Stomach smooth muscle (tissue), 2 donors: Measurements from ENCODE around the gene VCY.
"Not testable (repeated sequence)": the region's sequence is repeated elsewhere in the genome, so short reads cannot be mapped to it uniquely, and the experiment has no call there.

ENCODE experiments used
- H3K27ac ChIP-seq: one replicate; pipeline ENCODE4 v1.7.0; 2013; ENCODE audit warnings: mild to moderate bottlenecking, low read length, inconsistent platforms
- H3K27me3 ChIP-seq, 2 donors: one replicate each; pipeline ENCODE4 v1.7.0; 2013; ENCODE audit warnings: low read length in 2 of 2; ENCODE audit not compliant: insufficient read depth in 2 of 2, control insufficient read depth in 1 of 2
- H3K36me3 ChIP-seq, 2 donors: one replicate each; pipeline ENCODE4 v1.7.0; 2013; ENCODE audit warnings: low read length in 2 of 2; ENCODE audit not compliant: control insufficient read depth in 2 of 2, insufficient read depth in 2 of 2
- H3K4me1 ChIP-seq: one replicate; pipeline ENCODE4 v1.7.0; 2013; ENCODE audit warnings: low read length; ENCODE audit not compliant: control insufficient read depth, insufficient read depth
- H3K4me3 ChIP-seq, 2 donors: one replicate each; pipeline ENCODE4 v1.7.0; 2013; ENCODE audit warnings: low read length in 2 of 2
- H3K9ac ChIP-seq, 2 donors: one replicate each; pipeline ENCODE4 v1.7.0; 2013; ENCODE audit warnings: low read length in 2 of 2, mild to moderate bottlenecking in 1 of 2
- H3K9me3 ChIP-seq, 2 donors: one replicate each; pipeline ENCODE4 v1.7.0; 2013; ENCODE audit warnings: low read length in 2 of 2; ENCODE audit not compliant: control insufficient read depth in 2 of 2
- donor health status: healthy.
- donor health status: Pancreatic carcinoma.

Gene VCY

DNA sequence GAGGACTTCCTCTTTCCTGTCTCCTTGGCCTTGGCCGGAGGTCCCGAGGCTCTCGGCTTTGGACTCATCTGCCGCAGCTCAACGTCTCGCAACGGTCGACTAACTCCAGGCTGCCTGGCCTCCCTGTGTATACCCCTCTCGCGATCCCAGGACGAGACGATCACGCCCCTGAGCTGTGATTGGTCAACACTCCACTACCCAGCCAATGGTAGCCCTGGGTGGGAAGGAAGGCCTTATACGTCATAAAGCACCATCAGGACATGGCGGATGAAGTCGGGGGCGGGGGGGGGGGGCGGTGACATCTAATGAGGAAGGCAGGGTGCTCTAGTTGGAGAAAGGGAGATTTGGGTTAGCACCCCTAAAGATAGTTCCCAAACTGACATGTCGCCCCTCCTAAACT, at the start of gene VCY:
VCY (minus strand) TSS at position 101 of the 400 bp plus-strand sequence; CDS start at position 68, 33 bp downstream.
- not testable (repeated sequence) for H3K36me3 ChIP-seq, H3K9ac ChIP-seq, H3K4me3 ChIP-seq

DNA sequence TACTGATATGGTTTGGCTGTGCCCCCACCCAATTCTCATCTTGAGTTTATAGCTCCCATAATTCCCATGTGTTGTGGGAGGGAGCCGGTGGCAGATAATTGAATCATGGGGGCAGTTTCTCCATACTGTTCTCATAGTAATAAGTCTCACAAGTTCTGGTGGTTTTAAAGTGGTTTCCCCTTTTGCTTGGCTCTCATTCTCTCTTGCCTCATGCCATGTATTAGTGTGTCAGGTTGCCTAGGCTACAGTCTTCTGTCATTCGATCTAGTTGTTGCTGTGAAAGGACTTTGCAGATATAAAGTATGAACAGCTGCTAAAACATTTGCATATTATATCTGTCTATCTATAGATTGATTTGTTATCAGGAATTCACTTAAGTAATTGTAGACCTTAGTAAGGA, 44.1 kb upstream of the VCY start:
- H3K4me3 ChIP-seq, H3K9me3 ChIP-seq, H3K9ac ChIP-seq, H3K27ac ChIP-seq, H3K4me1 ChIP-seq, H3K27me3 ChIP-seq, H3K36me3 ChIP-seq: not testable (repeated sequence)

More for the DNA sequence above, at the start of gene VCY:
- not testable (repeated sequence) for H3K4me1 ChIP-seq, H3K27ac ChIP-seq, H3K9me3 ChIP-seq, H3K27me3 ChIP-seq

DNA sequence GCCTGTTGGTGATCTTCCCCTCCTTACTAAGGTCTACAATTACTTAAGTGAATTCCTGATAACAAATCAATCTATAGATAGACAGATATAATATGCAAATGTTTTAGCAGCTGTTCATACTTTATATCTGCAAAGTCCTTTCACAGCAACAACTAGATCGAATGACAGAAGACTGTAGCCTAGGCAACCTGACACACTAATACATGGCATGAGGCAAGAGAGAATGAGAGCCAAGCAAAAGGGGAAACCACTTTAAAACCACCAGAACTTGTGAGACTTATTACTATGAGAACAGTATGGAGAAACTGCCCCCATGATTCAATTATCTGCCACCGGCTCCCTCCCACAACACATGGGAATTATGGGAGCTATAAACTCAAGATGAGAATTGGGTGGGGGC, 25.6 kb upstream of the VCY start:
- not testable (repeated sequence) for H3K9ac ChIP-seq, H3K36me3 ChIP-seq, H3K27ac ChIP-seq

DNA sequence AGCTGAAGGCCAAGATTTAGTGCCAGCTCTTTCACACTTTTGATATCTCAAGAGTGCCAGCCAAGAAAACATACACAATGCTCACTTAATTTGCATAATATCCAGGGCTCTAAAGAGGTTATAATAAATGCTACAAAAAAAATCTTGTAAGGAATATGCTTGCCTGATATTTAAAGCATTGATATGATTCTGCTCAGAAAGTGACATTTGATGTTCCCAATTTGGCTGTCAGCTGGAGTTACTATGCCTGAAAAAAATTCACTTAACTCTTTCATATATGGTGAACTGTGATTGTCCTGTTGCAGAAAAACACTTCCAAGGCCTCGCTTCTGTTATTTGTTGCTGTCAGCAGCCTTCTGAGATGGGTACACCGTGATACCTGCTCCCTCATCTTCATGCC, 43.9 kb downstream of the VCY start:
- not testable (repeated sequence) for H3K27ac ChIP-seq, H3K9ac ChIP-seq, H3K4me3 ChIP-seq, H3K27me3 ChIP-seq, H3K4me1 ChIP-seq, H3K9me3 ChIP-seq, H3K36me3 ChIP-seq

More for the DNA sequence above, 25.6 kb upstream of the VCY start:
- not testable (repeated sequence) for H3K4me3 ChIP-seq, H3K9me3 ChIP-seq, H3K27me3 ChIP-seq, H3K4me1 ChIP-seq
